Neuronal stem cell (in vitro differentiated cells): ENCODE data around the gene CD33.

Experiments used
- DNase-seq: peaks from one replicate; pipeline ENCODE4 v3.0.0-alpha.2; 2013; ENCODE audit warnings: low spot score
- H2AFZ ChIP-seq: one replicate; pipeline ENCODE4 v1.6.1; 2013; ENCODE audit warnings: mild to moderate bottlenecking, low read length, inconsistent platforms
- H2AK5ac ChIP-seq: 2 replicates; pipeline ENCODE4 v1.6.1; 2013; ENCODE audit warnings: low read depth, mild to moderate bottlenecking, inconsistent platforms, low read length, moderate library complexity, mixed read lengths
- H2BK120ac ChIP-seq: 2 replicates; pipeline ENCODE4 v1.6.1; 2013; ENCODE audit warnings: low read depth, mild to moderate bottlenecking, inconsistent platforms, low read length, moderate library complexity, mixed read lengths
- H2BK12ac ChIP-seq: one replicate; pipeline ENCODE4 v1.6.1; 2013; ENCODE audit warnings: low read length, inconsistent platforms
- H2BK15ac ChIP-seq: 2 replicates; pipeline ENCODE4 v1.6.1; 2013; ENCODE audit warnings: mild to moderate bottlenecking, low read length, inconsistent platforms, mixed read lengths
- H2BK5ac ChIP-seq: one replicate; pipeline ENCODE4 v1.6.1; 2013; ENCODE audit warnings: inconsistent platforms, mild to moderate bottlenecking, low read length, moderate library complexity
- H3K14ac ChIP-seq: one replicate; pipeline ENCODE4 v1.6.1; 2013; ENCODE audit warnings: low read length, inconsistent platforms
- H3K18ac ChIP-seq: 2 replicates; pipeline ENCODE4 v1.6.1; 2013; ENCODE audit warnings: low read length, inconsistent platforms
- H3K23ac ChIP-seq: 2 replicates; pipeline ENCODE4 v1.6.1; 2013; ENCODE audit warnings: low read depth, mild to moderate bottlenecking, mixed read lengths, low read length, inconsistent platforms; ENCODE audit not compliant: poor library complexity
- H3K27ac ChIP-seq: replicated peaks from 3 replicates; pipeline ENCODE4 v1.5.1; 2013; ENCODE audit warnings: low read length, inconsistent platforms
- H3K27me3 ChIP-seq, 3 experiments: 2 replicates each; pipeline ENCODE4 v1.6.1; 2013; ENCODE audit warnings: low read length in 3 of 3, mild to moderate bottlenecking in 2 of 3, inconsistent platforms in 1 of 3, low read depth in 1 of 3, mixed read lengths in 1 of 3, moderate library complexity in 1 of 3; ENCODE audit not compliant: control insufficient read depth in 3 of 3, insufficient read depth in 3 of 3
- H3K36me3 ChIP-seq, 2 donors: replicated peaks in 1 of 2; 2 replicates each; pipeline ENCODE4 v1.6.1; 2013; ENCODE audit warnings: low read length in 2 of 2; ENCODE audit not compliant: control insufficient read depth in 2 of 2, insufficient read depth in 2 of 2
- H3K4ac ChIP-seq: 2 replicates; pipeline ENCODE4 v1.6.1; 2013; ENCODE audit warnings: inconsistent platforms, mild to moderate bottlenecking, low read length, moderate library complexity
- H3K4me1 ChIP-seq, 2 donors: 1 replicate in 1 of 2; 2 replicates in 1 of 2; pipeline ENCODE4 v1.6.1; 2013; ENCODE audit warnings: low read length in 2 of 2, low read depth in 1 of 2; ENCODE audit not compliant: control insufficient read depth in 2 of 2, insufficient read depth in 1 of 2
- H3K4me2 ChIP-seq: one replicate; pipeline ENCODE4 v1.6.1; 2013; ENCODE audit warnings: mild to moderate bottlenecking, low read length, inconsistent platforms; ENCODE audit not compliant: insufficient read depth, poor library complexity, severe bottlenecking
- H3K4me3 ChIP-seq, 2 donors: 2 replicates each; pipeline ENCODE4 v1.5.1; 2013; ENCODE audit warnings: low read length in 2 of 2, mild to moderate bottlenecking in 2 of 2, inconsistent platforms in 1 of 2, moderate library complexity in 1 of 2
- H3K79me1 ChIP-seq: one replicate; pipeline ENCODE4 v1.6.1; 2013; ENCODE audit warnings: low read depth, mild to moderate bottlenecking, inconsistent platforms, low read length, moderate library complexity
- H3K9ac ChIP-seq: one replicate; pipeline ENCODE4 v1.6.1; 2013; ENCODE audit warnings: mild to moderate bottlenecking, low read depth, low read length, inconsistent platforms; ENCODE audit not compliant: poor library complexity
- H3K9me3 ChIP-seq, 2 donors: replicated peaks in 1 of 2; 2 replicates each; pipeline versions ENCODE3 to v1.6.1; 2013; ENCODE audit warnings: low read length in 2 of 2, mild to moderate bottlenecking in 2 of 2, inconsistent platforms in 1 of 2, low read depth in 1 of 2, mixed read lengths in 1 of 2, moderate library complexity in 1 of 2; ENCODE audit not compliant: control insufficient read depth in 2 of 2, insufficient read depth in 1 of 2
- H4K8ac ChIP-seq: one replicate; pipeline ENCODE4 v1.6.1; 2013; ENCODE audit warnings: low read depth, mild to moderate bottlenecking, inconsistent platforms, low read length, moderate library complexity
- H4K91ac ChIP-seq: one replicate; pipeline ENCODE4 v1.6.1; 2013; ENCODE audit warnings: low read length, low read depth, mild to moderate bottlenecking, inconsistent platforms; ENCODE audit not compliant: poor library complexity
- WGBS, 2 donors: extraction: QIAGEN DNeasy Blood & Tissue Kit; methylation state at CpG; one replicate each; pipeline ENCODE4 v1.1.7; 2013; ENCODE audit warnings: missing lambda C conversion rate in 2 of 2, mixed read lengths in 1 of 2; ENCODE audit not compliant: insufficient read length in 2 of 2, insufficient replicate concordance in 1 of 2; ENCODE audit errors: extremely low coverage in 2 of 2; 5-methylcytosine and 5-hydroxymethylcytosine counted together

CD33 gene

DNA sequence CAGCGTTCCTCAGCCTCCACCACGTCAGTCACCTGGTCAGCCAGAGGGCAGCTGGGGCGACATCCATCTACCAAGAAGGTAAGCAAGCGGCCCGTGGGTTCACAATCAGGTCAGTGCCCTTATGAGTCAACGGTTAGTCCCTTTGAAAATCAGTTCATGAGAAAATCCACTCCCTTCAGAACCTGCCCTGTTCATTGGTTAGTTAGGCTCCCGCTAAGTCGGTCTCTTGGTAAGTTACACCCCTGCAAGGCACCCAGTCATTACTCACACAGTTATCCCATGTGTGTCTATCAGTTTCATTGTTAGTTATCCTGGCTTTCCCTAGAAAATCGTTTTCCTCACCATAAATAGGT lies 26.6 kb downstream of the CD33 start:
- Histone ChIP-seq H3K27me3 (peaks cover 0 to 3% (median 0%) of the 10 kb centered on the region in 3 experiments), H3K79me1 (no peaks in the 10 kb centered on the region), H3K4ac (no peak overlapping the region), H2BK120ac (no peak overlapping the region), H4K91ac (no peak overlapping the region), H2AFZ (no peak overlapping the region), H4K8ac (no peak overlapping the region), H3K27ac (no peak overlapping the region), H2BK15ac (no peak overlapping the region), H3K9ac (no peak overlapping the region), H3K23ac (no peak overlapping the region), H2BK12ac (no peak overlapping the region), H3K4me2 (no peak overlapping the region), H2AK5ac (no peak overlapping the region), H2BK5ac (no peak overlapping the region), H3K18ac (no peak overlapping the region), H3K14ac (no peak overlapping the region), H3K4me1 (no peaks in the 10 kb centered on the region), H3K36me3 (no peaks in the 10 kb centered on the region), H3K9me3 (peaks cover 0 to 3% of the 10 kb centered on the region in 2 donors), H3K4me3 (no peak overlapping the region)
- WGBS, 2 donors, result no CpG with 5 or more reads among the region's 9 CpGs
- DNase-seq, result no peak

- H3K9me3 ChIP-seq, result peaks cover 0 to 3% of the 10 kb centered on the region in 2 donors
- no peak overlapping the region for H3K4ac ChIP-seq
- no peaks in the 10 kb centered on the region for H3K4me1 ChIP-seq
- no peak overlapping the region for H3K9ac ChIP-seq
- no peak overlapping the region for H2AFZ ChIP-seq
- H2BK5ac ChIP-seq, result no peak overlapping the region
- no peak for DNase-seq
- no peak overlapping the region for H3K23ac ChIP-seq
- H3K4me3 ChIP-seq, result no peak overlapping the region
- H3K14ac ChIP-seq, result no peak overlapping the region
- H3K4me2 ChIP-seq, result no peak overlapping the region
- WGBS, 2 donors, result no CpG with 5 or more reads among the region's 9 CpGs
- peaks cover 0 to 3% (median 0%) of the 10 kb centered on the region in 3 experiments for H3K27me3 ChIP-seq
- no peak overlapping the region for H4K91ac ChIP-seq
- no peak overlapping the region for H4K8ac ChIP-seq
- H3K18ac ChIP-seq, result no peak overlapping the region
- H3K27ac ChIP-seq, result no peak overlapping the region
- H3K36me3 ChIP-seq, result no peaks in the 10 kb centered on the region
- no peak overlapping the region for H2BK15ac ChIP-seq
- H2AK5ac ChIP-seq, result no peak overlapping the region
- no peaks in the 10 kb centered on the region for H3K79me1 ChIP-seq
- H2BK120ac ChIP-seq, result no peak overlapping the region
- no peak overlapping the region for H2BK12ac ChIP-seq
These were observed 27.6 kb downstream of the CD33 start for GRCh38 chr19:51252306-51253079.

GRCh38 chr19:51253088-51253806 lies 28.4 kb downstream of the CD33 start:
- WGBS, 2 donors, result no CpG with 5 or more reads among the region's 1 CpG
- no peak overlapping the region for H2BK5ac ChIP-seq

DNA sequence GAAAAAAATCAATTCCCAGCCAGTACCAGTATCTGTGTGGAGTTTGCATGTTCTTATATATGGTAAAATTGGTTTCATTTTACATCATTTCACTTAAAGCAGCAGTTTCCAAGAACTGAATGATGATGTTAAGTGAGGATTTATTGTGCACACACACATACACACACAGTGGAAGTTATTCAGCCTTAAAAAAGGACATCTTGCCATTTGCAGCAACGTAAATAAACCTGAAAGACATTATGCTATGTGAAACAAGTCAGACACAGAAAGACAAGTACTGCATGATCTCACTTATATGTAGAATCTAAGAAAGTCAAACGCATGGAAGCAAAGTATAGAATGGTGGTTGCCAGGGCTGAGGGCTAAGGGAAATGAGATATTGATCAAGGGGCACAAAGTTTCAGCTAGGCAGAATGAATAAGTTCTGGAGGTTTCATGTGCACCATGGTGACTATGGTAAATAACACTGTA lies 31.3 kb downstream of the CD33 start:
- Histone ChIP-seq H3K9me3 (no peaks in the 10 kb centered on the region), H3K27me3 (no peaks in the 10 kb centered on the region), H3K4me2 (no peak overlapping the region), H2BK120ac (no peak overlapping the region), H3K18ac (no peak overlapping the region), H3K4me3 (no peak overlapping the region), H3K4me1 (no peaks in the 10 kb centered on the region), H4K91ac (no peak overlapping the region), H3K4ac (no peak overlapping the region), H2BK15ac (no peak overlapping the region), H3K14ac (no peak overlapping the region), H3K23ac (no peak overlapping the region), H4K8ac (no peak overlapping the region), H3K9ac (no peak overlapping the region), H3K27ac (no peak overlapping the region), H3K36me3 (no peaks in the 10 kb centered on the region), H2AFZ (no peak overlapping the region), H2AK5ac (no peak overlapping the region), H2BK12ac (no peak overlapping the region), H2BK5ac (no peak overlapping the region), H3K79me1 (no peaks in the 10 kb centered on the region)
- DNase-seq, result no peak
- WGBS, 2 donors, result no CpG with 5 or more reads among the region's 2 CpGs

More at GRCh38 chr19:51253088-51253806, 28.4 kb downstream of the CD33 start:
- Histone ChIP-seq H2AK5ac (no peak overlapping the region), H3K36me3 (no peaks in the 10 kb centered on the region), H3K14ac (no peak overlapping the region), H4K91ac (no peak overlapping the region), H3K27ac (no peak overlapping the region), H3K4me1 (no peaks in the 10 kb centered on the region), H2BK12ac (no peak overlapping the region), H4K8ac (no peak overlapping the region), H3K18ac (no peak overlapping the region), H2BK15ac (no peak overlapping the region), H3K9ac (no peak overlapping the region), H3K27me3 (peaks cover 0 to under 1% (median 0%) of the 10 kb centered on the region in 3 experiments), H3K79me1 (no peaks in the 10 kb centered on the region), H3K9me3 (peaks cover 0 to 3% of the 10 kb centered on the region in 2 donors), H2BK120ac (no peak overlapping the region), H3K23ac (no peak overlapping the region), H3K4me2 (no peak overlapping the region), H3K4ac (no peak overlapping the region), H2AFZ (no peak overlapping the region), H3K4me3 (no peak overlapping the region)
- no peak for DNase-seq
